ENCODE data around the gene EDIL3. TPM values are rescaled to one million over a fixed set of nuclear protein-coding genes. Genes with fewer than 3 reads are reported as not detected.

Gene EDIL3
- total RNA-seq, 2 experiments from 2014 or later, result not detected

GRCh38 chr5:84131372-84131771 lies 253.3 kb downstream of the EDIL3 start:
- ChIA-PET CTCF (ENCODE audit: unreplicated experiment) (no interaction called here), POLR2A (no interaction called here)
- intact Hi-C loops (cut with micrococcal nuclease; ENCODE audit: unreplicated experiment), result no loop called here
- H3K4me3 ChIP-seq (ENCODE audit: low read depth, low read length, poor library complexity, severe bottlenecking), result no peak overlapping the region
- H3K36me3 ChIP-seq (ENCODE audit: insufficient read depth, low read length), result no peaks in the 10 kb centered on the region
- no peaks in the 10 kb centered on the region for H3K9me2 ChIP-seq (ENCODE audit: insufficient read depth, low read length)
- H3K4me2 ChIP-seq (ENCODE audit: low read length), result no peak overlapping the region
- H2AFZ ChIP-seq (ENCODE audit: low read length), result no peak overlapping the region
- H3K4me1 ChIP-seq (ENCODE audit: insufficient read depth, low read length, poor library complexity, severe bottlenecking), result no peaks in the 10 kb centered on the region
- no TSS peak for BruUV-seq (replicated peaks)
- H3K79me2 ChIP-seq (ENCODE audit: insufficient read depth, low read depth, low read length), result no peaks in the 10 kb centered on the region
- H3K9me3 ChIP-seq (ENCODE audit: low read length), result no peaks in the 10 kb centered on the region
- H3K27ac ChIP-seq (ENCODE audit: low read depth, low read length, poor library complexity, severe bottlenecking), result no peak overlapping the region
- no peak for DNase-seq (ENCODE audit: low spot score)
- TF ChIP-seq EZH2phosphoT487 (IDR thresholded peaks at IDR 0.05; ENCODE audit: borderline replicate concordance, low read depth, low read length) (no peak), CTCF (conservative IDR thresholded peaks at IDR 0.05; ENCODE audit: low read length) (no peak)
- no peaks in the 10 kb centered on the region for H4K20me1 ChIP-seq (ENCODE audit: insufficient read depth, low read length)

- POLR2A ChIA-PET, result no interaction called here
- H3K36me3 ChIP-seq (ENCODE audit: insufficient read depth, low read length), result no peaks in the 10 kb centered on the region
- TF ChIP-seq CTCF (conservative IDR thresholded peaks at IDR 0.05; ENCODE audit: low read length), result no peak
- no peak for TF ChIP-seq EZH2phosphoT487 (IDR thresholded peaks at IDR 0.05; ENCODE audit: borderline replicate concordance, low read depth, low read length)
- no TSS peak for BruUV-seq (replicated peaks)
- no peak overlapping the region for H3K4me3 ChIP-seq (ENCODE audit: low read depth, low read length, poor library complexity, severe bottlenecking)
- H3K4me2 ChIP-seq (ENCODE audit: low read length), result no peak overlapping the region
- H3K9me3 ChIP-seq (ENCODE audit: low read length), result no peaks in the 10 kb centered on the region
- no peak for DNase-seq (ENCODE audit: low spot score)
- CTCF ChIA-PET (ENCODE audit: unreplicated experiment), result no interaction called here
- H2AFZ ChIP-seq (ENCODE audit: low read length), result no peak overlapping the region
- H4K20me1 ChIP-seq (ENCODE audit: insufficient read depth, low read length), result no peaks in the 10 kb centered on the region
- intact Hi-C loops (cut with micrococcal nuclease; ENCODE audit: unreplicated experiment), result no loop called here
- H3K27ac ChIP-seq (ENCODE audit: low read depth, low read length, poor library complexity, severe bottlenecking), result no peak overlapping the region
- H3K4me1 ChIP-seq (ENCODE audit: insufficient read depth, low read length, poor library complexity, severe bottlenecking), result no peaks in the 10 kb centered on the region
- H3K79me2 ChIP-seq (ENCODE audit: insufficient read depth, low read depth, low read length), result no peaks in the 10 kb centered on the region
- H3K9me2 ChIP-seq (ENCODE audit: insufficient read depth, low read length), result no peaks in the 10 kb centered on the region
Measured at GRCh38 chr5:84130006-84130580, 254.6 kb downstream of the EDIL3 start.

- DNase-seq (ENCODE audit: low spot score), result no peak
- H4K20me1 ChIP-seq (ENCODE audit: insufficient read depth, low read length), result no peaks in the 10 kb centered on the region
- H3K9me3 ChIP-seq (ENCODE audit: low read length), result no peaks in the 10 kb centered on the region
- no peaks in the 10 kb centered on the region for H3K36me3 ChIP-seq (ENCODE audit: insufficient read depth, low read length)
- intact Hi-C loops (cut with micrococcal nuclease; ENCODE audit: unreplicated experiment), result no loop called here
- ChIA-PET POLR2A (no interaction called here), CTCF (ENCODE audit: unreplicated experiment) (no interaction called here)
- H3K9me2 ChIP-seq (ENCODE audit: insufficient read depth, low read length), result no peaks in the 10 kb centered on the region
- no peak overlapping the region for H3K4me2 ChIP-seq (ENCODE audit: low read length)
- no TSS peak for BruUV-seq (replicated peaks)
- no peaks in the 10 kb centered on the region for H3K4me1 ChIP-seq (ENCODE audit: insufficient read depth, low read length, poor library complexity, severe bottlenecking)
- H3K79me2 ChIP-seq (ENCODE audit: insufficient read depth, low read depth, low read length), result no peaks in the 10 kb centered on the region
- H3K4me3 ChIP-seq (ENCODE audit: low read depth, low read length, poor library complexity, severe bottlenecking), result no peak overlapping the region
- no peak overlapping the region for H2AFZ ChIP-seq (ENCODE audit: low read length)
- H3K27ac ChIP-seq (ENCODE audit: low read depth, low read length, poor library complexity, severe bottlenecking), result no peak overlapping the region
- no peak for TF ChIP-seq EZH2phosphoT487 (IDR thresholded peaks at IDR 0.05; ENCODE audit: borderline replicate concordance, low read depth, low read length)
- TF ChIP-seq CTCF (conservative IDR thresholded peaks at IDR 0.05; ENCODE audit: low read length), result no peak
Measured at GRCh38 chr5:84125216-84125615, 259.5 kb downstream of the EDIL3 start.
